Measurements from ENCODE around the gene DNAJC25.

GRCh38 chr9:111658943-111659342, 27.8 kb downstream of the DNAJC25 start:
- TF ChIP-seq CTCF (IDR thresholded peaks at IDR 0.05) = no peak
- TF ChIP-seq POLR2A (IDR thresholded peaks at IDR 0.05) = no peak

Measured in prostate gland (tissue), 2 donors.